GM19043 (cell line): ENCODE results near the gene TTLL9.

Experiments used
- ATAC-seq: cut with Tn5 transposase; IDR thresholded peaks from one replicate; pipeline ENCODE4 v1.9.1; 2021; ENCODE audit warnings: low read depth; ENCODE audit not compliant: unreplicated experiment

The TTLL9 gene

GRCh38 chr20:31939661-31940060 lies 69.2 kb downstream of the TTLL9 start:
- no peak for ATAC-seq

- ATAC-seq = no peak
Measured at GRCh38 chr20:31943052-31943471, 72.6 kb downstream of the TTLL9 start.

GRCh38 chr20:31945319-31945718 lies 74.9 kb downstream of the TTLL9 start:
- no peak for ATAC-seq

GRCh38 chr20:31945785-31946184 lies 75.4 kb downstream of the TTLL9 start:
- ATAC-seq = no peak

GRCh38 chr20:31948008-31948407 lies 77.6 kb downstream of the TTLL9 start:
- ATAC-seq = no peak

GRCh38 chr20:31949877-31950646 lies 79.6 kb downstream of the TTLL9 start:
- no peak for ATAC-seq

- no peak for ATAC-seq
Measured at GRCh38 chr20:31951203-31951529, 80.7 kb downstream of the TTLL9 start.

GRCh38 chr20:31951530-31952453 lies 81.4 kb downstream of the TTLL9 start, which contains the start of gene PDRG1:
TSS of gene PDRG1 (minus strand) at chr20:31952046. CDS start at chr20:31951961, 85 bp downstream.
- peak; percentile 91 for ATAC-seq

GRCh38 chr20:31953556-31954148 lies 83.2 kb downstream of the TTLL9 start:
- no peak for ATAC-seq

GRCh38 chr20:31954500-31954899 lies 84.1 kb downstream of the TTLL9 start:
- no peak for ATAC-seq

GRCh38 chr20:31956556-31957526 lies 86.4 kb downstream of the TTLL9 start:
- no peak for ATAC-seq

- ATAC-seq = no peak
Measured at GRCh38 chr20:31962761-31963160, 92.3 kb downstream of the TTLL9 start.

- ATAC-seq = no peak
Measured at GRCh38 chr20:31963889-31964288, 93.5 kb downstream of the TTLL9 start.

- ATAC-seq = no peak
Measured at GRCh38 chr20:31966991-31967655, 96.7 kb downstream of the TTLL9 start.

- no peak for ATAC-seq
Measured at GRCh38 chr20:31967830-31968249, 97.4 kb downstream of the TTLL9 start, which contains the start of gene XKR7. TSS of gene XKR7 (plus strand) at chr20:31968151. CDS start at chr20:31968176, 25 bp downstream.

GRCh38 chr20:31968291-31969126 lies 98.1 kb downstream of the TTLL9 start:
- ATAC-seq = no peak

GRCh38 chr20:31969991-31970390 lies 99.6 kb downstream of the TTLL9 start:
- ATAC-seq = no peak

- no peak for ATAC-seq
Measured at GRCh38 chr20:31972471-31973021, 102.1 kb downstream of the TTLL9 start.
